NCI-H748 (cell line): ENCODE results near the gene CAP2.
"Not testable (repeated sequence)": the region's sequence is repeated elsewhere in the genome, so short reads cannot be mapped to it uniquely, and the experiment has no call there.

Source experiments
- DNase-seq: peaks from one replicate; lab custom pipeline; 2025; ENCODE audit not compliant: unreplicated experiment; lab: John Stamatoyannopoulos, UW

Gene CAP2

DNA sequence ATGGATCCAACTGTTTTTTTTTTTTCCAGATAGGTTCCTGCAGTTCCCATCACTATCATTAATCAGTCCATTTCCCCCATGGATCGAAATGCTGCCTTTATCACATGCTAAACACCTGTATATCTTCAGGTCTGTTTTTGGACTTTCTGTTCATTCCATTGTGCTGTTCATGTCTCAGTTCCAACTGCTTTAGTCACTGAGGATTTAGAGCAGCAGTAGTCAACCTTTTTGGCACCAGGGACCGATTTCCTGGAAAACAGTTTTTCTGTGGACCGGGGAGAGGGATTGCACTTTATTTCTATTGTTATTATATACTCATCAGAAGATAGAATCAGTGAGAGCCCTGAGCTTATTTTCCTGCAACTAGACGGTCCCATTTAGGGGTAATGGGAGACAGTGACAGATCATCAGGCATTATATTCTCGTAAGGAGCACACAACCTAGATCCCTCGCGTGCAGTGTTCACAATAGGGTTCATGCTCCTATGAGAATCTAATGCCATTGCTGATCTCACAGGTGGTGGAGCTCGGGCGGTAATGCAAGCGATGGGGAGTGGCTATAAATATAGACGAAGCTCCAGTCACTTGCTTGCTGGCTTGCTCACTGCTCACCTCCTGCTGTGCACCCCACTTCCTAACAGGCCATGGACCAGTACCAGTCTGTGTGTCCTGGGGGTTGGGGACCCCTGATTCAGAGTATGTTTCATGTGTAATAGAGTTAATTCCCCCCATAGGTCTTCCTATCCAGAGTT, 46.0 kb downstream of the CAP2 start:
- no peak for DNase-seq

DNA sequence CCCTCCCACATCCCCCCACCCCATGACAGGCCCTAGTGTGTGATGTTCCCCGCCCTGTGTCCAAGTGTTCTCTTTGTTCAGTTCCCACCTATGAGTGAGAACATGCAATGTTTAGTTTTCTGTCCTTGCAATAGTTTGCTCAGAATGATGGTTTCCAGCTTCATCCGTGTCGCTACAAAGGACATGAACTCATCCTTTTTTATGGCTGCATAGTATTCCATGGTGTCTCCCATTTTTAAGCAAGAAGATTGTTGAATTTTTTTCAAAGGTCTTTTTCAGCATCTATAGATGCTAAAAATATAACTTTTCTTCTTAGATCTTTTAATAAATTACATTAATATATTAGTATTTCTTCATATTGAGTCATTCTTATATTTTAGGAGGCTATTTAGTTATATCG, 47.4 kb downstream of the CAP2 start:
- not testable (repeated sequence) for DNase-seq

DNA sequence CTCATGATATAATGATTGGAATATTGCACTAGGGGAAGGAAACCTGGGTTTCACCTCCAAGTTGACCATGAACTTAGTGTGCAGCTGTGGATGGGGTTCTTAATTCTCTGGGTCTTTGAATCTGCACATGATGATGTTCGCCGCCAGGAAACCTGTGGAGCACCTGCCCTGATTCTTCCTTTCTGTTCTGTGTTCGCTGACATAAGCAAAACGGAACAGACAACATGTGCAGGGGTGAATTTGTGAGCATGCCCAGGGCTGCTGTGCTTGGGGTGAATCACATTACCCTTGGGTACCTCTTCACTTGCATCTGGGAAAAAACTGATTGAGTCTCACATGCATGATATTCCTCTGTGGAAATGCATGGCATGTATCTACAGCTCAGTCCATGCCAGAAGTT, 48.8 kb downstream of the CAP2 start:
- no peak for DNase-seq

DNA sequence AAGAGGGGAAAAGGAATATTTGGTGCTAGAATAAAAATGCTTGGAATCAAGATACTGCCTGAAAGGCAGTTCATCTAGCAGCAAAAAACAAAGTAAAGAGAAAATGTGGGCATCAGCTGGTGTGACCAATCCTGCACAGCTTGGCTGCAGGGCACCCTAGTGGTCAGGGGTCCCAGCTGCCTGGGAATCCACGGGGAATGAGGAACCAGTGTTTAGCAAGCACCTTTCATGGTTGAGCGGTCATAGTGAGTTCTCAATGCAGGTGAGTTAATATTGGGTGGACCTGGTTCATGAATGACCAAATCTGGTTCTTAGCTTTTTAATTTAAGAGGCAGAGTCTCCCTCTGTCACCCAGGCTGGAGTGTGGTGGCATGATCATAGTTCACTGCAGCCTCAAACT, 53.3 kb downstream of the CAP2 start:
- no peak for DNase-seq

DNA sequence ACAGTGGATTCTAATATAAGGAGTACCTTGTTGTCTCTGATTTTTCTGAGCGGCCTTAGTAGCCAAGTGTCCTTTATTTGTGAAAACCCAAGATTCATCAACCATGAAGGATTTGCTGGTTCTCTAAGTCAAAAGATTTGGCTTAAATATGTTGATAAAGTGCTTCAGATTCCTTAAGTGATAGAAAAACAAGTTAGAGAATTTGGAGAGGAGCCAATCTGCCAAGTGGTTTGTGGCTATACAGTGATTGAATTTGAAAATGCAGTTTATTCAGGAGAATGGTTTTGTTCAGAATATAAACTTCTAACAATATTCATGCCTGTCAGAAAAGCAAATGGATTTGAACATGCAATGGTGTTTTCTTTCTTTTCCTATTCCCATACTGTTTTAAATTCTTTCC, 54.8 kb downstream of the CAP2 start:
- no peak for DNase-seq

DNA sequence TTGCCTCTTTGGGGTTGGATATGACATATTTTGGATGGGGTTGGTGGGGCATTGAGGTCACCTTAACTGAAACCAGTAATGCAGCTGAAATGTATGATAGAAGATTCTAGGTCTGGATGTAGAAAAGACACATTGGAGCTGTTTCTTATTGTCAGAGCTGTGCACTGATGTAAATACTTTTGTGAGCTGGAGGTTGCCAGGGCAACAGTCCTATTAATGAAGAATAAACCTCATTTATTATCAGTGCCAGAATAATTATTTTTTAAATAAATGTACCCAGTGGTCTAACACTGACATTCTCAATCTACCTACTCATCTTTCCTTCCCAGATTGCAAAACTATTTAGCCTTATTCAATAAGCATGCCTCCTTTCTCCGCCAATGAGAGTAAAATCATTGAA, 57.0 kb downstream of the CAP2 start:
- no peak for DNase-seq

DNA sequence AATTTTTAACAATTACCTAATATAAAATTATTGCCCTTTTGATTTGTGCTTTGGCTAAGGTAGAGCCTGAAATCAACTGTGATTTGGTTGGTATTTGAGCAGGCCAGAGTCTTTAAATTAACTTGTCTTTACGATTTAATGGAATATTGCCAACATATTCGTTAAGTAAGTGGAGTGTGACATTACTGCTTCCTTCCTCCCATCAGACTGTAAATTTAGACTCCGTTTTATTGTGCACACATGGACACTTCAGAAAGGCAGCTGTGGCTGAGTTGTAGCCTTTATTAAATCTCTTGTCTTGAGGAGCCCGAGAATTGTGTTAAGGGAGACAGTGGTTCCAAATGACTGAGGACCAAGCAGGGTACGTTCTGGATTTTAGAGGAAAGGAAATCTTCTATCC, 57.4 kb downstream of the CAP2 start:
- peak; percentile 39 for DNase-seq

DNA sequence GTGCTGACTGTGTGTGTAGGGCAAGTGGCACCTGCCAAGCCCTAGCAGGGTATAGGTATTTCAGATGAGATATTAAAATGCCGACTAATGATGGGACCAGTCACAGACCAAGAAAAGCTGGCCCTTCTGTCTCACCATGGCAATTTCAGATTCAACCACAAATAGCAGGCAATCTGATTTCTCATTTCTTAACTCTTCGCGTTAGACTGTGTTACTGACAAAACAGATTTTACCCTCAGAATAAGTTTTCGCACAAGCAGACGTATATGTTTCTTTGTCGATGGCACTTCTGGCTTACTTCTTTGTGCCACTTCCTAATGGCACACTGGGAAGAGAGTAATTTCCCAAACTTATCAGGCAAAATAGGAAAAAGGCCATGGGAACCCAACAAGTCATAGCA, 58.7 kb downstream of the CAP2 start:
- no peak for DNase-seq

DNA sequence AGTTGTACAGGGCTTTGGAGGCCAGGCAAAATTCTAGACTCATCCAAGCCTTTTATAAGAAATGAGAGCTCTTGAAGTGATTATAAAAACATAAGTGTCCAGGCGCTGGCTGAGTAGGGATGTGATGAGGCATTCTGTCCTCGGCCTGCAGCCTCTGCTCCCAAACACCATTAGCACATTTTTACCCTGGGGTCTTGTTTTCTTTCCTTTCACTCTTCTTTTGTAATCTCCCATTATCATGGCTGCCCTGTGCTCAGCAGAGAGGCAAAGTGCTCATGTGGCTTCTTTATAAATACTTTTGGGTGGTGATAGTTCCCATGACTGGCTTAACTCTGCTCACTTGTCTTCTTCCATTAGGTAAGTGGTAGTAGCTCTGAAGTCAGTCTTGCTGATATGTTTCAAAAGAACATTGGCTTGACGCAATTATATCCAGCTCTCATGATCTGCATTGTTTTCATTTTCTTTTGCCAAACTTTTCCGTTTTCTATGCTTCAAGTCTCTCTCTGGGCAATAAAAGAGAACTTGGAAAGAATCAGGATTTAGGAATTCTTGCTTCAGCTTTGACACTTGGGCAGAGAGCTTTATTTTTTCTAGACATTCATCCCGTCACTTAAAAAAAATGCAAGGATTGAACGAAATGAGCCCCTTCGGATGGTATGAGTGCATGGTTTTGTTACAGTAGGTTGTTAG, 61.1 kb downstream of the CAP2 start:
- no peak for DNase-seq

DNA sequence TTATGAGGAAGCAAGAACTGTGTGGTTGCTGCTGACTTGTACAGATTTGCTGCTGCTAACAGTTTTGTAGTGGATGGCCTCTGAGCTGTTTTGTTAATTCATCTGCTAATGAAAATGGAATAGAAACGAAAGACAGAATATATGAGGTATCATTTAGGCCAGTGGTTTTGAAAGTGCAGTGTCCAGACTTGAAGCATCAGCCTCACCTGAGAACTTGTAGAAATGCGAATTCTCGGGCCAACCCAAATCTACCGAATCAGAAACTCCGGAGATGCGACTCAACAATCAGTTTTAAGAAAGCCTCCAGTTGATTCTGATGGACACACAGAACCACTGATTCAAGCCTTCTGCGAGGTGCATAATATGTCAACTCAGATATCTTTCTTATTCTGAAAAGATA, 62.5 kb downstream of the CAP2 start:
- DNase-seq = no peak

DNA sequence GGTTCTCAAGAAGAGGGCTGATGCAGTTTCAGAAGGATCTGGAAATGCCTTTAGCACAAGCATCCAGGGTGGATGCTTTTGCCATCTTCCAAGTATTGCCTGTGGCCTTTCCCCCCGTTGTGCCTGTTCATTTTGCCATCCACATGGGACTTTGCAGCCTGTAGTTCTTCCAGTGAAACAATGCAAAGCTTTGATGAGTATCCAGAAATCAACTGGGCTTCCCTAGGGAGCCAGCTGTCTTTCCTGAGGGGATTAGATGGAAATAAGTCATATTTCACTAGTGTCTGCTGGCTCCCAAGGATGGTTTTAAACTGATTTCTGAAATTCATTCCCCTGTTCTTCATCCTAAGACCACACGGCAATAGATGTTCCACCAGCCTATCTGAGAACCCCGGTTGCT, 63.3 kb downstream of the CAP2 start:
- no peak for DNase-seq

DNA sequence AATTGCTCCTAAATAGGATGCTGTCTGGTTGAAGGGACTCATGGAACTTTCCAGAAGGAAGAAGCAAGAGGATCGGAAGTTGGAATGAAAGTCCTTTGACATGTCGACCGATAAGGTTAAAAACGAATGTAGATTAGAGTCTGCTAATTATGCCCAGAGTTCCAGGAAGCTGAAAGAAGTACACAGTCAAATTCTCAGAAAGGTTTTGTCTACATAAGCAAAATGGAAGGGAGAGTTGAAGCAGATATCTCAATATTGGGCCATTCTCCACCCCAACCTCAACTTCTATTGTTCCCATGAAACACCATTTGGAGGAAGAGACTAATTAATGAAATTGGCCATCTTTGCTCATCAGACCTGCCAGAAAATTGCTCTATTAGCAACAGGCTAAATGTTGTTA, 64.0 kb downstream of the CAP2 start:
- no peak for DNase-seq

DNA sequence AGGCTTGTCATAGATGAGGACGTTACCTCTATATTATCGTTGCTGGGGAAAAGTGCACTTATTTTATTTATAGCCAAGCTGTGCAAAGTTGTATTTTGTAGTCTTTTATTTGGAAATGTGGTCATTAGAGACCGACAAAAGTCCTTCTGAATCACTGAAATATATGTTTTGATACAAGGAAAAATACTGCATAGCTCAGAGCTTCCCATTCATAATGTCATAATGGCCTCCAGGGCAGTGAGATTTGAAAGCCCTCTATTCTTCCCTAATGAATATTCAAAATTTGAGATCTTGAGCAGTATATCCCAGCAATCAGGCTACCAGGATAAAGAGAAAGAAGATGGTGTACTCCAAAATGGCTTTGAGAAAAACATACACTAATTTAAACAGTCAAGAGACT, 64.6 kb downstream of the CAP2 start:
- no peak for DNase-seq

DNA sequence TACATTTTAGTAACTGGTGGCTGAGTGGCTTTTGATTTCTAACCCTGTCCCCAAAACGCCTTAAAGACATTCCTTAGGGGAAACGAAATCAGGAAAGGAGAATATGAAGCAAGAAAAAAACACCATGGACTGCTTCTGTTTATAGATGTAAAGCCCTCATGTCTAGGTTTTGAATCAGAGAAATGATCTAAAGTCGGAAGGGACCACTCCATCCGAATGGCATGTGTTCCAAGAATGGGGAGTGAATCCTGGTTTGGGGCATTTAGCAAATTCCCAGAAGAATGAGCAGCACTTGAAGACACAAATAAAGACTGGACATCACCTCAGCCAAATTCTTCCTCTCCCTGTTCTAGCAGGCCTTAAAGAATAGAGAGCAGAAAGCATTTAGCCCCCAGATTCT, 65.6 kb downstream of the CAP2 start:
- no peak for DNase-seq

DNA sequence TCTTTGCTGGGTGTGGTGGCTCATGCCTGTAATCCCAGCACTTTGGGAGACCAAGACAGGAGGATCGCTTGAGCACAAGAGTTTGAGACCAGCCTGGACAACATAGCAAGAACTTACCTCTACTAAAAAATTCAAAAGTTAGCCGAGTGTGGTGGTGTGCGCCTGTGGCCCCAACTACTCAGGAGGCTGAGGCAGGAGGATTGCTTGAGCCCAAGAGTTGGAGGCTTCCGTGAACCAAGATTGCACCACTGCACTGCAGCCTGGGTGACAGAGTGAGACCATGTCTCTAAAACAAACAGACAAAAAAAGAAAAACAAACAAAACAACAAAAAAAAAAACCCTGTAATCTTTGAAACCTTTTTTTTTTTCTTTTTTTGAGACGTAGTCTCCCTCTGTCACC, 67.5 kb downstream of the CAP2 start:
- DNase-seq = no peak

DNA sequence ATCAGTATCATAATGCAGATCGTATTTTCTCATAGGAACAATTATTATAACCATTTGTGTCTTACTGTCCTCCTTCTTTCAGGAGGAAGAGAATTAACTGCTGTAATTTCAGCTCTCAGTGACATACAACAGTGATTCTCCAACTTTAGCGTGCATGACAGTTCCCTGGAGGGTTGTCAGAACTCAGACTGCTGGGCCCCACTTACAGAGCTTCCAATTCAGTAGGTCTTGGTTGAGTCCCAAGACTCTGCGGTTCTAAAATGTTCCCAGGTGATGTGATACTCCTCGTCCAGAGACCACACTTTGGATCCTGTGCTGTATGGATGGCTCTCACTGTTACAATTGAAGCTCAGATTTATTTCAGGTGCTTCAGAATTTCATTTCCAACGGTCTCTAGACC, 72.8 kb downstream of the CAP2 start:
- no peak for DNase-seq

DNA sequence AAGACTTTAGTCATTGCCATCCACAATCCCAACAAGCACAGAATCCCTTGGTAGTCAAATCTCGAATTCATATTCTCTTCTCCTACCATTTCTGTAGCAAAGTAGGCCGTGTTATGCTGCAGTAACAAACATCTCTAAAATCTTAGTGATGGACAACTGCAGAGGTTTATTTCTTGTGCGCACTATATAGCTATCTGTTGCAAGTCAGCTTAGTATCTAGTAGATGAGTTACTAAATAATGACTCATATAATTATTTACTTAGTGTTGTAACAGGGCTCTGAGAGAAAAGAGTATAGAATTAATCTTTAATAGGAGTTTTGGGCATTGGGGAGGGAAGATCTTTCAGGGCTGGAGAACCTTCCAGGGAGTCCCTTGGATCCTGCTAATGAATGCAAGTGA, 73.3 kb downstream of the CAP2 start:
- no peak for DNase-seq

DNA sequence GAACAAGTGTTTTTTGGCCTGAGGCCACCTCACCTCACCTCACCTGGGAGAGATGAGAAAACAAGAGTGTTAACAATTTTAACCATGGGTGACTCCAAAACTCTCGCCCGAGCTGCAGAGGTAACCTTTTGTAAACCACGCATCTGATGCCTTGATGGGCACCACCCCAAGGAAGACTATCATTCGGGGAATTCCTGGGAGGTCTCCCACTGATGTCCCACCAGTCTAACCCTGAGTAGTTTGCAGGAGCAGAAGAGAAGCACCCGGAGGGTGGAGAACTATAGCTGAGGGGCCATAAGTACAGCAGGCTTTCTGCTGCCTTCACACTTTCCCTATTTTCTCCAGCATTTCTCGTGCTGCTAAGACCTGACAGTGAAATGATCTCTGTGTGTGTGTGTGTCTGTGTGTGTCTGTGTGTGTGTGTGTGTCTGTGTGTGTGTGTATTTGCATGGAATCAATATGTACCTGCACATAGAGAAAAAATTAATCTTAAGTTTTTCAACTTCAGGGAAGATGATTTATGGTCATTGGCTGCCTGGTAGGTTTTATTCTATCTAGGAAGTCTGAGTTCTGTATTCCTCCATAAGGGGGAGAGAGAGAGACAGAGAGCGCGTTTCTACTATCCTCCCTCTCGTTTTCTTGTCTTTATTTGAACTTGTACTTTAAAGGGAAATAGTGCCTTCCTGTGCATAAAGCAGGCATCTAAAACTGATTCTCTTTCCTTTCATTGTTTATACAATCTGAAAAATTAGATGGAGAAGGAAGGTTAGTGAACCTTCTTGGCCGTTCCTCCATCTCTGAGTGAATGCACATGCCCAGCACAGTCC, 75.8 kb downstream of the CAP2 start:
- no peak for DNase-seq

DNA sequence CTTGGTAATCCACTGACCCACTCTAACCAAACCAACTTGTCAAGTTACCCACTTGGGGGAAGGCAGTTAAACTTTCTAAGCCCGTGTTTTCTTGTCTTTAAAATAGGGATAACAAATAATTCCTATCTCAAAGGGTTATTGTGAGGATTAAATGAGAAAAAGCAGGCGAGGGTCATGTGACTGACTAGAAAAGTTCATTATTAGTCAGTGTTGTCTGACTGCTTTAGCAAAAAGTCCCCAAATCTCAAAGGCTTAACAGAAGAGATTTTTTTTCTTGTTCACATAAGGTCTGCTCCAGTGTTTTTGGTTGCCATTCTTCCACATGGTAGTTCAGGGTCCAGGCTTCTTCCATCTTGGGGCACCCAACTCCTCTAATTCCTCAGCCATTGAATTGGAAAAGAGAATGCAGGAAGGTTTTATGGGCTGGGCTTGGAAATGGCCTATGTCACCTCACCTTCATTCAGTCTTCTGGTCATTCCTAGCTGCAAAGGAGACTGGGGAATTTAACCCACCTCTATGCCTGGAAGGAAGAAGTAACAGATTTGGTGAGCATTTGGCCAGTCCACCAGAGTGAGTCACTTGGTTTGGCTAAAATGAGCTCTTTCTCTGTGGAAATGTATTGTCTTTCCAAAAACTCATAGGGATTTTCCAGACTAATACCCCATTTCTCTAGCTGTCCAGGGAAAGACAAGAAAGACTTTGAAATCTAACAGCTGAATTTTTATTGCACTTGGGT, 77.0 kb downstream of the CAP2 start:
- no peak for DNase-seq

DNA sequence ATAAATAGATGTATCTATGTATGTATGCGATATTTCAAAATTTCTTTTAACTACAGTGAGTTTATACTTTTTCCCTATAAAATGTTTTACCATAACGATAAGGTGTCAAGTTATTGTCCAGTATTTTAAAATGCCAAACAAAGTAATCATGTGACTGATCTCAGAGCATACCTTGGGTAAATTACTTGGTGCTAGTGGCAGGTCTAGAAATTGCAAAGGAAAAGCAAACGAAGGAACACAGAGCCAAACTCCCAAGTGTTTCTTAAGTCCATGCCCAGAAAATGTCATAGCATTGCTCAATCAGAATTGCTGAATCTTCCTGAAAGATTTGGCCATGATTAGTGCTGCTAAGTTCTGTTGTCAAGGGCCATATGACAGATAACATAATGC, 77.5 kb downstream of the CAP2 start:
- DNase-seq = no peak

DNA sequence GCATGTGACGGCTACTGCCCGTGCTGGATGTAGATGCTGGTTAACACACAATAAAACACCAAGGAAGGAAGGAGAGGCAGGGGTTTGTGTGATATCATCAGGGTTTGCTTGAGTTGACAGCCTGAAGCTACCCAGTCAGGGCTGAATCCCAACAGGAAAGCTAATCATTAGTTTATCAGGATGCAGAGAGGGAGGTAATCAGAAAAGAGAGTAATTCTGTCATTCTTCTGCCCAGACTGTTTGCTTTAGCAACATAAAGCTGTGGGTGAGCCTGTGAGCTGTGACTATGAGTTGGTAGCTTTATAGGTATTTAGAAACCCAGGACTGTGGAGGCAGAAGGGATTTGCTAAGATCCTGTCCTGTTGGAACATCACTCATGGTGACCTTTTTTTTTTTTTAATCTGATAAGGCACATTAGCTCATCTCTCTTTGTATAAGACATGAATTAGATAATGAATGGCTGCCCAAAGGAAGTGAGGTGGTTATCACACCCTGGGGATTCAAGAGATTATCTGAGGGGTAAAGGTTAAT, 79.3 kb downstream of the CAP2 start:
- peak; percentile 83 for DNase-seq
